Smooth muscle cell (in vitro differentiated cells): ENCODE measurements around the gene PDIA4. TPM values are rescaled to one million over a fixed set of nuclear protein-coding genes. Genes with fewer than 3 reads are reported as not detected.

Experiments
- DNase-seq: peaks from one replicate; lab custom pipeline; 2025; ENCODE audit not compliant: unreplicated experiment; lab: John Stamatoyannopoulos, UW
- H2AFZ ChIP-seq: fragments of 200-600 bp; sonication (generic); 2 replicates; pipeline ENCODE4 v1.6.0; 2016; ENCODE audit warnings: antibody characterized with exemption, low read depth, mild to moderate bottlenecking
- H3F3A ChIP-seq: fragments of 200-600 bp; sonication (generic); 2 replicates; pipeline ENCODE4 v1.6.0; 2017; ENCODE audit warnings: antibody characterized with exemption, low read depth
- H3K27ac ChIP-seq: fragments of 200-600 bp; sonication (generic); 2 replicates; pipeline ENCODE4 v1.5.1; 2016; ENCODE audit warnings: low read depth, mild to moderate bottlenecking
- H3K27me3 ChIP-seq: fragments of 200-600 bp; sonication (generic); 2 replicates; pipeline ENCODE4 v1.6.1; 2016; ENCODE audit warnings: low read depth, mild to moderate bottlenecking
- H3K36me3 ChIP-seq: fragments of 200-600 bp; sonication (generic); 2 replicates; pipeline ENCODE4 v1.5.1; 2016; ENCODE audit warnings: low read depth
- H3K4me1 ChIP-seq: fragments of 200-600 bp; sonication (generic); 2 replicates; pipeline ENCODE4 v1.5.1; 2016; ENCODE audit warnings: low read depth
- H3K4me2 ChIP-seq: fragments of 200-600 bp; sonication (generic); 2 replicates; pipeline ENCODE4 v1.6.0; 2016; ENCODE audit warnings: mild to moderate bottlenecking
- H3K4me3 ChIP-seq: fragments of 200-600 bp; sonication (generic); 2 replicates; pipeline ENCODE4 v1.5.1; 2016; ENCODE audit warnings: mild to moderate bottlenecking
- H3K79me2 ChIP-seq: fragments of 200-600 bp; sonication (generic); 2 replicates; pipeline ENCODE4 v1.6.0; 2016; ENCODE audit warnings: low read depth, mild to moderate bottlenecking
- H3K9ac ChIP-seq: fragments of 200-600 bp; sonication (generic); 2 replicates; pipeline ENCODE4 v1.6.0; 2016; ENCODE audit warnings: low read depth
- H3K9me3 ChIP-seq: fragments of 200-600 bp; sonication (generic); replicated peaks from 2 replicates; pipeline ENCODE4 v1.5.1; 2016; ENCODE audit warnings: low read depth
- H4K20me1 ChIP-seq: fragments of 200-600 bp; sonication (generic); 2 replicates; pipeline ENCODE4 v1.6.0; 2016; ENCODE audit warnings: low read depth
- WGBS: methylation state at CpG from one replicate; pipeline ENCODE4 v1.1.7; 2016; ENCODE audit warnings: low lambda C conversion rate; 5-methylcytosine and 5-hydroxymethylcytosine counted together
- polyA plus RNA-seq: library from polyadenylated mRNA; unstranded; fragments of >200 nt; fragmentation: Nextera tagmentation; extraction: Ambion mirVana; gene quantifications from 2 replicates; pipeline ENCODE4 v1.2.1, GENCODE V29; 2016
- total RNA-seq: library from RNA; depleted of rRNA; stranded (reverse); fragments of >200 nt; gene quantifications from 2 replicates; pipeline ENCODE4 v1.2.3, GENCODE V29; 2014
- TF ChIP-seq, protein P1 (sequence below): fragments of 200-600 bp; sonication (generic); IDR thresholded peaks from 2 replicates; pipeline ENCODE4 v1.5.1; 2017; ENCODE audit warnings: borderline replicate concordance, mild to moderate bottlenecking, antibody characterized with exemption; ENCODE audit not compliant: insufficient read depth, poor library complexity, severe bottlenecking

PDIA4 gene
- total and polyA plus RNA-seq, 2 experiments from 2014 or later, result 178 to 316 TPM

DNA sequence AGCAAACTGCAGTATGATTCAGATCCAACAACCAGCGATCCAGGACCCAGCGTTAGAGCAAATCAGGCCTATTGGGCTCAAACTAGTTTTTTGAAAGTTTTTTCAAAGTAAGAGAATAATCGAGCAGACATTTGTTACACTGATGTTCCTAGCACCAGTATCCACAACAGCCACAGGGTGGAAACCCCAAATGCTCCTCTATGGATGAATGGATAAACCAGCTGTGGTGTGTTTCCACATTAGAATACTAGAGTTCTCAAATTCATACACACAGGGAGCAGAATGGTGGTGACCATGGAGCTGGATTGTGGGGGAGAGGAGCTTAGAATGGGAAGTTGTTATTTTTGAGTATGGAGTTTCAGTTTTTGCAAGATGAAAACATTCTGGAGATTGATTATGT lies 60.7 kb downstream of the PDIA4 start:
- TF ChIP-seq, protein P1, sequence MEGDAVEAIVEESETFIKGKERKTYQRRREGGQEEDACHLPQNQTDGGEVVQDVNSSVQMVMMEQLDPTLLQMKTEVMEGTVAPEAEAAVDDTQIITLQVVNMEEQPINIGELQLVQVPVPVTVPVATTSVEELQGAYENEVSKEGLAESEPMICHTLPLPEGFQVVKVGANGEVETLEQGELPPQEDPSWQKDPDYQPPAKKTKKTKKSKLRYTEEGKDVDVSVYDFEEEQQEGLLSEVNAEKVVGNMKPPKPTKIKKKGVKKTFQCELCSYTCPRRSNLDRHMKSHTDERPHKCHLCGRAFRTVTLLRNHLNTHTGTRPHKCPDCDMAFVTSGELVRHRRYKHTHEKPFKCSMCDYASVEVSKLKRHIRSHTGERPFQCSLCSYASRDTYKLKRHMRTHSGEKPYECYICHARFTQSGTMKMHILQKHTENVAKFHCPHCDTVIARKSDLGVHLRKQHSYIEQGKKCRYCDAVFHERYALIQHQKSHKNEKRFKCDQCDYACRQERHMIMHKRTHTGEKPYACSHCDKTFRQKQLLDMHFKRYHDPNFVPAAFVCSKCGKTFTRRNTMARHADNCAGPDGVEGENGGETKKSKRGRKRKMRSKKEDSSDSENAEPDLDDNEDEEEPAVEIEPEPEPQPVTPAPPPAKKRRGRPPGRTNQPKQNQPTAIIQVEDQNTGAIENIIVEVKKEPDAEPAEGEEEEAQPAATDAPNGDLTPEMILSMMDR, result no peak
- Histone ChIP-seq H3K4me1 (peaks cover 4% of the 10 kb centered on the region), H3K4me3 (no peak overlapping the region), H3K36me3 (no peaks in the 10 kb centered on the region), H3K9ac (no peak overlapping the region), H3F3A (no peaks in the 10 kb centered on the region), H2AFZ (no peak overlapping the region), H3K27ac (no peak overlapping the region), H4K20me1 (no peaks in the 10 kb centered on the region), H3K9me3 (no peaks in the 10 kb centered on the region), H3K4me2 (no peak overlapping the region), H3K79me2 (no peaks in the 10 kb centered on the region), H3K27me3 (no peaks in the 10 kb centered on the region)
- WGBS, result 96% methylated on average over 3 of the region's 3 CpGs
- no peak for DNase-seq

DNA sequence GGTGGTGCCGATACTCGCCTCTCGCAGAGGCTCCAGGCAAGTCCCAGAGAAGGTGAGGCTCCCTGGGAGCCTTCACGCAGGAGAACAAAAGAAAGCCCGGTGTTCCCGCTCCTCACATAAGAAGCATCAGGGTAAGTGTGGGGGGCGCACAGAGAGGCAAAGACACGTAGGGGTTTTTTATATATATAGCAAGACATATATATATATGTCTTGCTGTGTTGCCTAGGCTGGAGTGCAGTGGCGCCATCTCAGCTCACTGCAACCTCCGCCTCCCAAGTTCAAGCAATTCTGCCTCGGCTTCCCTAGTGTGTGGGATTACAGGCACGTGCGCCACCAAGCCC lies 61.3 kb downstream of the PDIA4 start:
- Histone ChIP-seq H3K27me3 (no peaks in the 10 kb centered on the region), H4K20me1 (no peaks in the 10 kb centered on the region), H3K27ac (no peak overlapping the region), H3K9ac (no peak overlapping the region), H3F3A (no peaks in the 10 kb centered on the region), H3K9me3 (no peaks in the 10 kb centered on the region), H3K4me1 (peaks cover 4% of the 10 kb centered on the region), H3K36me3 (no peaks in the 10 kb centered on the region), H3K4me3 (peak overlapping the region; percentile 35), H3K4me2 (peak overlapping the region; percentile 80), H3K79me2 (no peaks in the 10 kb centered on the region), H2AFZ (peak overlapping the region; percentile 75)
- DNase-seq, result no peak
- WGBS, result 44% methylated on average over 13 of the region's 13 CpGs
- TF ChIP-seq, protein P1, result no peak

DNA sequence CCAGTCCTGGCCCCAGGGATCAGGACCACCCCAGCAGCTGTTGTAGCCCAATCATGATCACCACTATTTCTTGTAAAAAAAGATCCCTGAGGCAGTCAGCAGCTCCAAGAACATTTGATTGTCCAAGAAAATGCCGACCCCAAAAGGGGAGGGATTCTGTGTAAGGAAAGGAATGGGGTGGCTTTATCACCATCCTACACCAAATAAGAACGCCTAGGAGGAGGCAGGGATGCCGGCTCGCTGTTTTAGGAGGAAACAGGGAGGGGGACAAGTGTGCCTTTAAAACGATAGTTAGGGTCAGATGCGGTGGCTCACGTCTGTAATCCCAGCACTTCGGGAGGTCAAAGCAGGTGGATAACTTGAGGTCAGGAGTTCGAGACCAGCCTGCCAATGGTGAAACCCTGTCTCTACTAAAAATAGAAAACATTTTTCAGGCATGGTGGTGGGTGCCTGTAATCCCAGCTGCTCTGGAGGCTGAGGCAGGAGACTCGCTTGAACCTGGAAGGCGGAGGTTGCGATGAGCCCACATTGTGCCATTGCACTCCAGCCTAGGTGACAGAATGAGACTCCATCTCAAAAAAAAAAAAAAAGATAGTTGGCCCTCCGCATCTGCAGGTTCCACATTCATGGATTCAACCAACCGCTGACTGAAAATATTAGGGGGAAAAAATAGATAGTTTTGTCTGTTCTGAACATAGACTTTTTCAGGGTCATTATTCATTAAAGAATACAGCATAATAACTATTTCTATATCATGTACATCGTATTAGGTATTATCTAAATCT lies 63.6 kb downstream of the PDIA4 start:
- Histone ChIP-seq H3K27me3 (no peaks in the 10 kb centered on the region), H3K27ac (no peak overlapping the region), H4K20me1 (no peaks in the 10 kb centered on the region), H3K36me3 (no peaks in the 10 kb centered on the region), H3K9me3 (no peaks in the 10 kb centered on the region), H3K79me2 (no peaks in the 10 kb centered on the region), H3K9ac (no peak overlapping the region), H3F3A (no peaks in the 10 kb centered on the region), H2AFZ (no peak overlapping the region), H3K4me3 (no peak overlapping the region), H3K4me2 (no peak overlapping the region), H3K4me1 (peaks cover 4% of the 10 kb centered on the region)
- no peak for DNase-seq
- TF ChIP-seq, protein P1, result no peak
- WGBS, result 84% methylated on average over 15 of the region's 15 CpGs
